Neutrophil (primary cell): Measurements from ENCODE around the gene ZMYND8.

Experiments used
- H3K27ac ChIP-seq: fragments of 200-600 bp; sonication (generic); 2 replicates; pipeline ENCODE4 v1.5.1; 2016; ENCODE audit warnings: mild to moderate bottlenecking, moderate library complexity
- H3K27me3 ChIP-seq: fragments of 200-600 bp; sonication (generic); 2 replicates; pipeline ENCODE4 v1.6.0; 2016; ENCODE audit warnings: mild to moderate bottlenecking
- H3K36me3 ChIP-seq: fragments of 200-600 bp; sonication (generic); 2 replicates; pipeline ENCODE4 v1.5.1; 2017
- H3K4me1 ChIP-seq, 2 experiments: fragments of 200-600 bp in 1 of 2; sonication (generic) in 1 of 2; 1 replicate in 1 of 2; 2 replicates in 1 of 2; pipeline versions ENCODE4 v1.5.1 to v1.6.1; 2013 to 2016; ENCODE audit warnings: low read depth in 1 of 2, low read length in 1 of 2, mild to moderate bottlenecking in 1 of 2, moderate library complexity in 1 of 2; ENCODE audit not compliant: control insufficient read depth in 1 of 2, insufficient read depth in 1 of 2
- H3K4me3 ChIP-seq, 2 experiments: fragments of 200-600 bp in 1 of 2; sonication (generic) in 1 of 2; 1 replicate in 1 of 2; 2 replicates in 1 of 2; pipeline ENCODE4 v1.5.1; 2013 to 2016; ENCODE audit warnings: low read depth in 1 of 2, low read length in 1 of 2, mild to moderate bottlenecking in 1 of 2, moderate library complexity in 1 of 2
- H3K9me3 ChIP-seq: fragments of 200-600 bp; sonication (generic); 2 replicates; pipeline ENCODE4 v1.5.1; 2016
- TF ChIP-seq, protein P1 (sequence below): fragments of 200-600 bp; sonication (generic); IDR thresholded peaks from 2 replicates; pipeline ENCODE4 v1.5.1; 2016; ENCODE audit warnings: antibody characterized with exemption

The ZMYND8 gene

DNA sequence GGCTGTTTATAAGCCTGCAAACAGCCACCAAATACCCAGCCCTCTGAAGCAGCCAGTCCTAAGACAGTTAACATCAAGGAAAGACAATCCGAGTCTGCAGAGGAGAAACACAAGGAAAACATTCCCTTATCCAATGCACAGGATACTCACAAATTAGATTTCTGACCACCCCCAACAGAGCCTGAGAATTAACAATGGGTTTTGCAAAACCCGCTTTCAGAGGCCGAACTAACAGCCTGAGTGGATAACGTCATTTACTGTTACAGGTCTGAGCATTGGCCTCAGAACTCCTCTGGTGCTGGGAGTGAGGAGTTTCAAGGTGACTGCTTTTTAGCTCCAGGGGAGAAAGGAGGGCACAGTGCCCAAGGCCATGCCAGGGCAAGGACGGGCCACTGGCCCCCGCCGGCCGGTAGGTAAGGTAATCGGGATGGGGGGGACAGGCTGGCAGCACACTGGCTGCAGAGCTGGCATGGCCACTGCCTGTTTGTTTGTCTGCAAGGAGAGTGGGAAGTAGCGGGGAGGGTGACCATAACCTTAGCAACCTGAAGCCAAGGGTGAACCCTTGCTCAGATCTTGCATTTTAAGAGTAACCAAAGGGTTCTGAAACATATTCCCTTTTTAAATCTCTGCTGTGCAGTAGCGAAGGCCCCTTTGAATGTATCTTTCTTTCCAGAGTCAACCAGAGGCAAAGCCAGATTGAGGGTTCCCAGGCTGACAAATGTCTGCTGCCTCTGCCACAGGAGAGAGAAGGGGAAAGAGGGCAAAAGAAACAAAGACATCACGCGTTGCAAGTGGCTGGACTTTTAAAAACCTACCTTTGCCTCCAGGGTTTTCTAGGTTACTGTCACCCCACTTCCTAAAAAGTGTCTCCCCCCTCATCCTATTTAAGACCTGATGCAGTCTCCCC is 3.9 kb downstream of the ZMYND8 start:
- no peaks in the 10 kb centered on the region for H3K36me3 ChIP-seq
- no peaks in the 10 kb centered on the region for H3K9me3 ChIP-seq
- H3K4me1 ChIP-seq, result peaks cover 82 to 84% of the 10 kb centered on the region in 2 experiments
- H3K27ac ChIP-seq, result peak overlapping the region; percentile 98
- H3K27me3 ChIP-seq, result no peaks in the 10 kb centered on the region
- TF ChIP-seq, protein P1, sequence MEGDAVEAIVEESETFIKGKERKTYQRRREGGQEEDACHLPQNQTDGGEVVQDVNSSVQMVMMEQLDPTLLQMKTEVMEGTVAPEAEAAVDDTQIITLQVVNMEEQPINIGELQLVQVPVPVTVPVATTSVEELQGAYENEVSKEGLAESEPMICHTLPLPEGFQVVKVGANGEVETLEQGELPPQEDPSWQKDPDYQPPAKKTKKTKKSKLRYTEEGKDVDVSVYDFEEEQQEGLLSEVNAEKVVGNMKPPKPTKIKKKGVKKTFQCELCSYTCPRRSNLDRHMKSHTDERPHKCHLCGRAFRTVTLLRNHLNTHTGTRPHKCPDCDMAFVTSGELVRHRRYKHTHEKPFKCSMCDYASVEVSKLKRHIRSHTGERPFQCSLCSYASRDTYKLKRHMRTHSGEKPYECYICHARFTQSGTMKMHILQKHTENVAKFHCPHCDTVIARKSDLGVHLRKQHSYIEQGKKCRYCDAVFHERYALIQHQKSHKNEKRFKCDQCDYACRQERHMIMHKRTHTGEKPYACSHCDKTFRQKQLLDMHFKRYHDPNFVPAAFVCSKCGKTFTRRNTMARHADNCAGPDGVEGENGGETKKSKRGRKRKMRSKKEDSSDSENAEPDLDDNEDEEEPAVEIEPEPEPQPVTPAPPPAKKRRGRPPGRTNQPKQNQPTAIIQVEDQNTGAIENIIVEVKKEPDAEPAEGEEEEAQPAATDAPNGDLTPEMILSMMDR, result no peak
- H3K4me3 ChIP-seq, result peak overlapping the region in 1 of 2 experiments; percentile 2

GRCh38 chr20:47351643-47352331 is 4.7 kb downstream of the ZMYND8 start:
- Histone ChIP-seq H3K4me1 (peaks cover 74 to 76% of the 10 kb centered on the region in 2 experiments), H3K36me3 (peaks cover 7% of the 10 kb centered on the region), H3K27ac (peak overlapping the region; percentile 98), H3K9me3 (no peaks in the 10 kb centered on the region), H3K27me3 (no peaks in the 10 kb centered on the region), H3K4me3 (peak overlapping the region in 1 of 2 experiments; percentile 2)
- TF ChIP-seq, protein P1, result no peak

GRCh38 chr20:47350691-47351545 is 5.6 kb downstream of the ZMYND8 start:
- Histone ChIP-seq H3K27ac (peak overlapping the region; percentile 98), H3K27me3 (no peaks in the 10 kb centered on the region), H3K4me1 (peaks cover 66 to 67% of the 10 kb centered on the region in 2 experiments), H3K4me3 (no peak overlapping the region), H3K36me3 (peaks cover 15% of the 10 kb centered on the region), H3K9me3 (no peaks in the 10 kb centered on the region)
- TF ChIP-seq, protein P1, result no peak

DNA sequence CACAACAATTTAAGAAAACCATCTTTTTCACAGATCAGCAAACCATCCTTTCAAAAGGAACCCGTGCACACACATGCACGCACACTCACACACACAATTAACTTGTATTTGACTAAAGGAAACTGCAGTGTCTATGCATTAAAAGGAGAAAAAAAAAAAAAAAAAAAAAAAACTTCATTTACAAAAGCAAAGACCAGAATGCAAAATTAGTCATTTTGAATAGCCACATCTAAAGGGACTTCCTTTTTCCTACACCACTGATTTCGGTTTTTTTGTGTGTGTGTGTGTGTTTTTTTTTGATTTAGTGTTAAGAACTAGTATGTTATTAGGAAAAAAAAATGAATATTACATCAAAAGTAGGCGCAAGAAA is 6.3 kb downstream of the ZMYND8 start:
- peaks cover 59% of the 10 kb centered on the region in 2 experiments for H3K4me1 ChIP-seq
- TF ChIP-seq, protein P1, result no peak
- H3K27me3 ChIP-seq, result no peaks in the 10 kb centered on the region
- peak overlapping the region; percentile 98 for H3K27ac ChIP-seq
- no peaks in the 10 kb centered on the region for H3K9me3 ChIP-seq
- H3K4me3 ChIP-seq, result no peak overlapping the region
- H3K36me3 ChIP-seq, result peaks cover 20% of the 10 kb centered on the region
